ENCODE measurements around the gene MAPK4. TPM values are rescaled to one million over a fixed set of nuclear protein-coding genes. Genes with fewer than 3 reads are reported as not detected.

Gene MAPK4
- total and polyA plus RNA-seq, 3 donors from 2014 or later: 9.3 to 18.1 (median 13.3) TPM

GRCh38 chr18:50749421-50749820 lies 189.5 kb downstream of the MAPK4 start:
- no peak overlapping the region for H3K27ac ChIP-seq
- no peaks in the 10 kb centered on the region for H3K9me3 ChIP-seq
- 79 to 84% methylated on average over 5 of the region's 5 CpGs for WGBS, 2 donors
- H3K4me1 ChIP-seq: no peaks in the 10 kb centered on the region
- H3K27me3 ChIP-seq: no peaks in the 10 kb centered on the region
- H3K36me3 ChIP-seq (ENCODE audit: low read depth, missing control alignments): no peaks in the 10 kb centered on the region
- no peak for DNase-seq
- intact Hi-C loops (cut with DNase I; ENCODE audit: low total_unique reads): no loop called here
- H3K4me3 ChIP-seq: no peak overlapping the region
- TF ChIP-seq CTCF (IDR thresholded peaks at IDR 0.05) (no peak), POLR2A (IDR thresholded peaks at IDR 0.05) (no peak)

GRCh38 chr18:50749945-50750344 lies 190.1 kb downstream of the MAPK4 start:
- no peaks in the 10 kb centered on the region for H3K9me3 ChIP-seq
- H3K36me3 ChIP-seq (ENCODE audit: low read depth, missing control alignments): no peaks in the 10 kb centered on the region
- no peak overlapping the region for H3K27ac ChIP-seq
- intact Hi-C loops (cut with DNase I; ENCODE audit: low total_unique reads): no loop called here
- no peak for DNase-seq
- 72 to 75% methylated on average over 4 of the region's 4 CpGs for WGBS, 2 donors
- no peak overlapping the region for H3K4me3 ChIP-seq
- H3K4me1 ChIP-seq: no peaks in the 10 kb centered on the region
- TF ChIP-seq CTCF (IDR thresholded peaks at IDR 0.05) (no peak), POLR2A (IDR thresholded peaks at IDR 0.05) (no peak)
- no peaks in the 10 kb centered on the region for H3K27me3 ChIP-seq

GRCh38 chr18:50750546-50750945 lies 190.7 kb downstream of the MAPK4 start:
- H3K4me3 ChIP-seq: no peak overlapping the region
- H3K36me3 ChIP-seq (ENCODE audit: low read depth, missing control alignments): no peaks in the 10 kb centered on the region
- DNase-seq: no peak
- no peaks in the 10 kb centered on the region for H3K4me1 ChIP-seq
- H3K27ac ChIP-seq: no peak overlapping the region
- TF ChIP-seq POLR2A (IDR thresholded peaks at IDR 0.05) (no peak), CTCF (IDR thresholded peaks at IDR 0.05) (no peak)
- intact Hi-C loops (cut with DNase I; ENCODE audit: low total_unique reads): no loop called here
- H3K9me3 ChIP-seq: no peaks in the 10 kb centered on the region
- 77 to 90% methylated on average over 2 of the region's 2 CpGs for WGBS, 2 donors
- no peaks in the 10 kb centered on the region for H3K27me3 ChIP-seq

- Histone ChIP-seq H3K36me3 (ENCODE audit: low read depth, missing control alignments) (no peaks in the 10 kb centered on the region), H3K9me3 (no peaks in the 10 kb centered on the region), H3K27ac (no peak overlapping the region), H3K4me1 (no peaks in the 10 kb centered on the region), H3K4me3 (no peak overlapping the region), H3K27me3 (no peaks in the 10 kb centered on the region)
- no peak for TF ChIP-seq POLR2A (IDR thresholded peaks at IDR 0.05)
- TF ChIP-seq CTCF (IDR thresholded peaks at IDR 0.05): no peak
- intact Hi-C loops (cut with DNase I; ENCODE audit: low total_unique reads): no loop called here
- DNase-seq: no peak
- 49 to 51% methylated on average over 5 of the region's 5 CpGs for WGBS, 2 donors
Observed at GRCh38 chr18:50751490-50751889, 191.6 kb downstream of the MAPK4 start.

- no peak overlapping the region for H3K4me3 ChIP-seq
- intact Hi-C loops (cut with DNase I; ENCODE audit: low total_unique reads): no loop called here
- no peaks in the 10 kb centered on the region for H3K27me3 ChIP-seq
- H3K36me3 ChIP-seq (ENCODE audit: low read depth, missing control alignments): no peaks in the 10 kb centered on the region
- H3K4me1 ChIP-seq: no peaks in the 10 kb centered on the region
- WGBS, 2 donors: 82 to 86% methylated on average over 1 of the region's 1 CpG
- H3K9me3 ChIP-seq: no peaks in the 10 kb centered on the region
- no peak overlapping the region for H3K27ac ChIP-seq
- DNase-seq: no peak
- TF ChIP-seq CTCF (IDR thresholded peaks at IDR 0.05): no peak
Observed at GRCh38 chr18:50751947-50752346, 192.1 kb downstream of the MAPK4 start.

Measured in testis (tissue), 3 donors.